Kidney epithelial cell (primary cell): ENCODE data around the gene SLC4A2. TPM values are rescaled to one million over a fixed set of nuclear protein-coding genes. Genes with fewer than 3 reads are reported as not detected.

ENCODE experiments used
- DNase-seq: peaks from one replicate; pipeline ENCODE4 v3.0.0-alpha.2; 2010; ENCODE audit warnings: low read depth
- H3K27me3 ChIP-seq: 2 replicates; pipeline ENCODE4 v1.6.0; 2011; ENCODE audit warnings: low read length; ENCODE audit not compliant: control insufficient read depth, insufficient read depth
- H3K36me3 ChIP-seq: 2 replicates; pipeline ENCODE4 v1.5.1; 2011; ENCODE audit warnings: low read length; ENCODE audit not compliant: control insufficient read depth, insufficient read depth
- H3K4me3 ChIP-seq: 2 replicates; pipeline ENCODE4 v1.5.1; 2011; ENCODE audit warnings: low read depth, mild to moderate bottlenecking, control low read depth, low read length
- CTCF ChIP-seq: IDR thresholded peaks from 2 replicates; pipeline ENCODE4 v1.5.1; 2011; ENCODE audit warnings: mild to moderate bottlenecking, moderate library complexity, low read length, control low read depth, inconsistent platforms; ENCODE audit not compliant: insufficient read depth, poor library complexity, severe bottlenecking
- total RNA-seq: library from RNA; depleted of rRNA; stranded (reverse); fragments of >200 nt; gene quantifications from 2 replicates; pipeline ENCODE4 v1.2.3, GENCODE V29; 2015

Gene SLC4A2
- total RNA-seq, 1 donor from 2014 or later = 166 TPM

DNA sequence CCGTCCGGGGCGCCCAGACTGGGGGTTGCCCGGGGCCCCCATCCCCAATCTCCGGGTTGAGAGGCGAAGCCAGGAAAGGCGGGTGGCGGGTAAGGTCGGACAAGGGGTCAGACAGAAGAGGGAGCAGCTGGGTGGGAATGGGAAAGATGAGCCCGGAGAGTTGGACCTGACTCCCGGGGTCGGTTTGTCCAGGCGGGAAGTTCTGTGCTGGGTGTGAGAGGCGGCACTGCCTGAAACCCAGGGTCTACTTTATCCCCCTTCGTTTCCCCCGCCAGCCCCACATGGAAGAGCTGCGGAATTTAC, 675 bp downstream of the SLC4A2 start:
- DNase-seq = no peak
- Histone ChIP-seq H3K36me3 (no peaks in the 10 kb centered on the region), H3K4me3 (peak overlapping the region; percentile 79), H3K27me3 (no peaks in the 10 kb centered on the region)
- TF ChIP-seq CTCF = no peak

DNA sequence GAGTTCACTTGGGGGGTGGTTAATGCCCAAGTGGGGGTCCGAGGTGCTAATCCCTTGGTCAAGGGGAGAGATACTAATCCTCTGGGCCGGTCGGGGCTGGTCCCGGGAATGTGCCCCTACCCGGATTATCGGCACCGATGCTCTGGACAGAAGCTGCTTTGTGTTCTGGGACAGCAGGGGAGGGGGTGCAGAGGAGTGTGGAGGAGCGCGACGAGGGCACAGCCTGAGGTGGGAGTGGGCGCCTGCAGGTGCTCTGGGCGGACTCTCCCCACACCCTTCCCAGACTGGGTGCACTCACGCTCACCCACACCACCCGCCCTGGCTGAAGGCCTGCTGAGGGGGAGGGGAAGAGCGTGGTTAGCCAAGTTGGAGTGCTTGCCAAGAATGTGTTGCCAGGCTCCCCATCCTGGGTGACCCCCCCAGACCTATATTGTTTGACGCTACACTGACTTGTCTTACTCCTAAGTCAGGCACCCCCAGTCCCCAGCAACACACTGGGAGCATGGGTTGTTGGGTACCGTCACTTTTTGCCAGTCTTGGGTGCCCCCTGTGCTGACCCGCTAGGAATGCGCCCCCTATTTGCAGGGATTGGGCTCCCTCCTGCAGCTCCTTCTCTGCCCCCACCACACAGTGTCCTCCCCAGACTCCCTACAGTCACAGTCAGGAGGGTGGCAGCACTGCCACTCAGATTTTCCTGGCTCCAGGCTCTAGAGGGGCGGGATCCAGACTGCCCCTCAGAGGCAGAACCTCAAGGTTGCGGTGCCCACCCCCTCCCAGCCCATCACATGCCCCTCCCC, 1.2 kb downstream of the SLC4A2 start:
- peak overlapping the region; percentile 79 for H3K4me3 ChIP-seq
- no peak for DNase-seq
- H3K27me3 ChIP-seq = no peaks in the 10 kb centered on the region
- H3K36me3 ChIP-seq = no peaks in the 10 kb centered on the region
- TF ChIP-seq CTCF = peak; percentile 32

DNA sequence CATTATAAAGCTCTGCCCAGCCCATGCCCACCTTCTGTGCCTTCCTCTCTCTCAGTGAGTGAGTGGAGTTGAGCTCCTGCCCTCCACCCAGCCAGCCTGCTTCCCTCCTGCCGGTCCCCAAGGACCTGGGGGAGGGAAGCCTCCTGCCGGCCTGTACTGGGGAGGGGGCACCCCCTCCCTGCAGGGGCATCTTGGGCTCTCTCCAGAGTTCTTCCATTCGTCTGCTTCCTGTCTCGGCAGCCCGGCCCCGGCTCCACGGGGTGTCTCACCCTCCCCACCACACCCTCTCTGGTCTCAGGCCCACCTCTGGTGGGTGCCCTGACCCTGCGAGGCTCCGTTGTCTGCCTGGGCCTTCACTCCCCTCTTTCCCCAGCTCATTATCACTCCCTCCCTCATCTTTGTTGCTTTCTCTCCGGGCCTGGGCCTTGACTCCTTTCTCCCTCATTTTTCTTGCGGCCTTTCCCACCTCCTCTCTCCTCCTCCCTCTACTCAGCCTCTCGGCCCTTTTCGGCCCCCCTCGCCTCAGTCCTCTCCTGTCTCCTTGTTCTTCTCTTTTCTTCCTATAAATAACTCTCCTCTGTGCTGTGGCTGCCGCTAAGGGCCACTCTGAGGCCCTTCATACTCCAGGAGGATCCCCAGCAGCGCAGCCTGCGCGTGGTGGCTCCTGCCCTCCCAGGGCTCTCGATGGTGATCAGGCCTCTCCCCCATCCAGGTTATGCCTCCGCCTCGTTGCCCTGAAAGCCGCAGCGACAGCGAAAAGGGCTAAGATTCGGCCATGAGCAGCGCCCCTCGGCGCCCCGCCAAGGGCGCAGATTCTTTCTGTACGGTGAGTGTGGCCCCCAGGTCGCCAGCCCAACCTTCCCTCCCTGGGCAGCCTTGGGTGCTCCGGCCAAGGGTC, 2.1 kb downstream of the SLC4A2 start:
- no peak for TF ChIP-seq CTCF
- peak overlapping the region; percentile 79 for H3K4me3 ChIP-seq
- H3K27me3 ChIP-seq = no peaks in the 10 kb centered on the region
- no peak for DNase-seq
- H3K36me3 ChIP-seq = peaks cover 2% of the 10 kb centered on the region

- H3K4me3 ChIP-seq = no peak overlapping the region
- peaks cover 2% of the 10 kb centered on the region for H3K36me3 ChIP-seq
- no peaks in the 10 kb centered on the region for H3K27me3 ChIP-seq
- DNase-seq = no peak
- no peak for TF ChIP-seq CTCF
Measured at GRCh38 chr7:151062111-151062398, 2.7 kb downstream of the SLC4A2 start.

DNA sequence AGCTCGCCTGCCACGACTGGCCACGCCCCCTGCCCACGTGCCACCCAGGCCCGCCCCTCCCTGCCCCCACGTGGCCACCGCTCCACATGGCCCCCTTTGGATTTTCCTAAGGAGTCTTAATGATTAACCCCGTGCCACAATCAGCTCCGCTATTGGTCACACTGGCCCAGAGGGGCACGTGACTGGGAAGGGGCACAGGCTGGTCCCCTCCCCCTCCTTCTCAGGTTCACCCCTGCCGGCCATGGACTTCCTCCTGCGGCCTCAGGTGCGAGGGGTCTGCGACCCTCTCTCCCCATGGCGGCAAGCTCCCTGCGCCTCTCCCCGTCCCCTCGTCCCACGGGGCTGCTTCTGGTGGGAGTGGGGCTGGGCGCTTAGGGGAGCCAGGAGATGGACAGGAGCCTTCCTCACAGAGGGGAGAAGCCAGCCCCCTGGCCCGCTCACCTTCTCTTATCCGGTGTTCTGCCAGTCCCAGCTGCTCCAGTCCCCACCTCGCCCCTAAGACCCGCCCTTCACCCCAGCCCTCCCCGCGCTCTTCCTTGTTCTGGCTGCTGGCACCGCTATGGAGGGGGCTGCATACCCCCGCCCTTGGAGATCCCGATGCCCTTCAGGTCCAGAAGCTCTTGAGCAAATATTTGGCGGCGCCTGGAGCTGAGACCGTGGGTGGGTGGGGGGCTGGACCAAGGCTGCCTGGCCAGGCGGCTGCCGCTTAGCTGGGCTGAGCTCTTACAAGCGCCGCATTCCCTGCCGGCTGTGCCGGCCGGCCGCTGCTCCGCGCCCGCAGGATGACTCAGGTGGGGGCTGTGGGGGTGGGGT, 3.2 kb downstream of the SLC4A2 start:
- H3K4me3 ChIP-seq = peak overlapping the region; percentile 46
- peaks cover 2% of the 10 kb centered on the region for H3K36me3 ChIP-seq
- TF ChIP-seq CTCF = no peak
- peak; percentile 71 for DNase-seq
- no peaks in the 10 kb centered on the region for H3K27me3 ChIP-seq
